GM12865 (cell line): ENCODE data around the gene A4GNT.
A peak's percentile ranks its signal among the peaks of the same experiment; 100 is the strongest.
"Not testable (repeated sequence)": the region's sequence is repeated elsewhere in the genome, so short reads cannot be mapped to it uniquely, and the experiment has no call there.

Experiments used
- DNase-seq: peaks from one replicate; pipeline ENCODE4 v3.0.0; 2010; ENCODE audit warnings: low read depth
- H3K4me3 ChIP-seq: 2 replicates; pipeline ENCODE4 v1.5.1; 2011; ENCODE audit warnings: mild to moderate bottlenecking, low read depth, low read length, control low read depth
- TF ChIP-seq, protein P1 (sequence below): IDR thresholded peaks from 2 replicates; pipeline ENCODE4 v1.5.1; 2011; ENCODE audit warnings: low read length, control low read depth, low read depth, inconsistent platforms; ENCODE audit not compliant: insufficient read depth; ENCODE audit errors: missing control alignments

A4GNT gene

GRCh38 chr3:138089091-138089490, 43.1 kb downstream of the A4GNT start:
- no peak for DNase-seq
- TF ChIP-seq, protein P1, sequence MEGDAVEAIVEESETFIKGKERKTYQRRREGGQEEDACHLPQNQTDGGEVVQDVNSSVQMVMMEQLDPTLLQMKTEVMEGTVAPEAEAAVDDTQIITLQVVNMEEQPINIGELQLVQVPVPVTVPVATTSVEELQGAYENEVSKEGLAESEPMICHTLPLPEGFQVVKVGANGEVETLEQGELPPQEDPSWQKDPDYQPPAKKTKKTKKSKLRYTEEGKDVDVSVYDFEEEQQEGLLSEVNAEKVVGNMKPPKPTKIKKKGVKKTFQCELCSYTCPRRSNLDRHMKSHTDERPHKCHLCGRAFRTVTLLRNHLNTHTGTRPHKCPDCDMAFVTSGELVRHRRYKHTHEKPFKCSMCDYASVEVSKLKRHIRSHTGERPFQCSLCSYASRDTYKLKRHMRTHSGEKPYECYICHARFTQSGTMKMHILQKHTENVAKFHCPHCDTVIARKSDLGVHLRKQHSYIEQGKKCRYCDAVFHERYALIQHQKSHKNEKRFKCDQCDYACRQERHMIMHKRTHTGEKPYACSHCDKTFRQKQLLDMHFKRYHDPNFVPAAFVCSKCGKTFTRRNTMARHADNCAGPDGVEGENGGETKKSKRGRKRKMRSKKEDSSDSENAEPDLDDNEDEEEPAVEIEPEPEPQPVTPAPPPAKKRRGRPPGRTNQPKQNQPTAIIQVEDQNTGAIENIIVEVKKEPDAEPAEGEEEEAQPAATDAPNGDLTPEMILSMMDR: no peak
- H3K4me3 ChIP-seq: no peak overlapping the region

- H3K4me3 ChIP-seq, DNase-seq: not testable (repeated sequence)
Measured at GRCh38 chr3:138085745-138086144, 46.4 kb downstream of the A4GNT start.

GRCh38 chr3:138084196-138084595, 48.0 kb downstream of the A4GNT start:
- TF ChIP-seq, protein P1: no peak
- no peak overlapping the region for H3K4me3 ChIP-seq
- no peak for DNase-seq

GRCh38 chr3:138082992-138083386, 49.2 kb downstream of the A4GNT start:
- no peak overlapping the region for H3K4me3 ChIP-seq
- peak; percentile 16 for DNase-seq
- TF ChIP-seq, protein P1: no peak

GRCh38 chr3:138082085-138082991, 49.9 kb downstream of the A4GNT start:
- TF ChIP-seq, protein P1: no peak
- peak; percentile 63 for DNase-seq
- H3K4me3 ChIP-seq: no peak overlapping the region

GRCh38 chr3:138081371-138082084, 50.7 kb downstream of the A4GNT start:
- no peak overlapping the region for H3K4me3 ChIP-seq
- TF ChIP-seq, protein P1: no peak
- DNase-seq: no peak

GRCh38 chr3:138079901-138080300, 52.3 kb downstream of the A4GNT start:
- TF ChIP-seq, protein P1: no peak
- no peak for DNase-seq
- no peak overlapping the region for H3K4me3 ChIP-seq
